IMR-90 (cell line): ENCODE results near the gene VPS35. TPM values are rescaled to one million over a fixed set of nuclear protein-coding genes. Genes with fewer than 3 reads are reported as not detected.

Experiments
- polyA plus RNA-seq, 3 experiments: library from polyadenylated mRNA; depleted of rRNA; stranded (reverse); fragments of >200 nt; gene quantifications; 2 replicates each; pipeline ENCODE4 v1.2.3, GENCODE V29; 2012; ENCODE audit warnings: low replicate concordance in 1 of 3
- total RNA-seq: library from RNA; depleted of rRNA; stranded (reverse); fragments of >200 nt; gene quantifications from 2 replicates; pipeline ENCODE4 v1.2.3, GENCODE V29; 2012; rRNA removed

VPS35 gene
- total and polyA plus RNA-seq, 2 of the 4 experiments (the other 2 are of a cell fraction): 42.3 to 89.4 TPM

Other genes starting within 250 kb of the VPS35 start
- 18.3 and 35.3 TPM in 2 replicates for gene SHCBP1, start 67.8 kb downstream of the VPS35 start, total RNA-seq
- gene SHCBP1, start 67.8 kb downstream of the VPS35 start, polyA plus RNA-seq (2012; rRNA removed): 15.6 and 18.6 TPM in 2 replicates
- gene ORC6, start 481 bp upstream of the VPS35 start, total RNA-seq: 9.0 and 13.1 TPM in 2 replicates
- 14.7 and 15.9 TPM in 2 replicates for gene ORC6, start 481 bp upstream of the VPS35 start, polyA plus RNA-seq (2012; rRNA removed)
- gene MYLK3, start 59.2 kb upstream of the VPS35 start, total RNA-seq: under 0.01 TPM in 2 replicates
- gene MYLK3, start 59.2 kb upstream of the VPS35 start, polyA plus RNA-seq (2012; rRNA removed): 0.03 and 0.17 TPM in 2 replicates
- 6.3 and 16.4 TPM in 2 replicates for gene C16orf87, start 142.0 kb upstream of the VPS35 start, total RNA-seq
- gene C16orf87, start 142.0 kb upstream of the VPS35 start, polyA plus RNA-seq (2012; rRNA removed): 6.2 and 8.1 TPM in 2 replicates
- gene GPT2, start 195.2 kb upstream of the VPS35 start, total RNA-seq: 20.8 and 31.5 TPM in 2 replicates
- 23.2 and 26.4 TPM in 2 replicates for gene GPT2, start 195.2 kb upstream of the VPS35 start, polyA plus RNA-seq (2012; rRNA removed)